Measurements from ENCODE around the gene OR2B6.

DNA sequence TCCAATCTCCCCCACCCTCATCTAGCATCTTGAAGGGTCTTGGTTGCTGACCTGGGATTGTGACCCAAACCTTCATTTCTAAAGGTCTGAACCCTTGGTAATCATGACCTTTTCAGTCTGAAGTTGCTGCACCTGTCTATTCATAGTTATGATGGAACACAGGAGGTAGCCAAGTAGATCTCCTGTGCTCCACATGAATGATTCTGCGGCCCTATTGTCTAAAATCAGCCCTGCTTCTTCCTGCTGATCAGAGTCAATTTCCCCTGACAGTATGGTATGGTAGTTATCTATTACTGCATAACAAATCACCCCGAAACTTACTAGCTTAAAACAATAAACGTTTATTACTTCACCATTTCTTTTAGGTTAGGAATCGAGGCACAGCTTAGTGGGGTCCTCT, 9.0 kb downstream of the OR2B6 start:
- TF ChIP-seq YY1 (IDR thresholded peaks at IDR 0.05; ENCODE audit: insufficient read depth, insufficient read length) (no peak), SUZ12 (IDR thresholded peaks at IDR 0.05; ENCODE audit: extremely low read depth, insufficient read depth, insufficient read length) (no peak)

Data from NT2/D1 (cell line).